Renal cortical epithelial cell (primary cell): ENCODE data around the gene NCAM2. TPM values are rescaled to one million over a fixed set of nuclear protein-coding genes. Genes with fewer than 3 reads are reported as not detected.

Experiments
- DNase-seq: peaks from one replicate; pipeline ENCODE4 v3.0.0-alpha.2; 2011; ENCODE audit warnings: low read depth
- total RNA-seq: library from RNA; depleted of rRNA; stranded (reverse); fragments of >200 nt; gene quantifications from 2 replicates; pipeline ENCODE4 v1.2.3, GENCODE V29; 2014

Gene NCAM2
- total RNA-seq, 1 donor from 2014 or later: 0.10 TPM

DNA sequence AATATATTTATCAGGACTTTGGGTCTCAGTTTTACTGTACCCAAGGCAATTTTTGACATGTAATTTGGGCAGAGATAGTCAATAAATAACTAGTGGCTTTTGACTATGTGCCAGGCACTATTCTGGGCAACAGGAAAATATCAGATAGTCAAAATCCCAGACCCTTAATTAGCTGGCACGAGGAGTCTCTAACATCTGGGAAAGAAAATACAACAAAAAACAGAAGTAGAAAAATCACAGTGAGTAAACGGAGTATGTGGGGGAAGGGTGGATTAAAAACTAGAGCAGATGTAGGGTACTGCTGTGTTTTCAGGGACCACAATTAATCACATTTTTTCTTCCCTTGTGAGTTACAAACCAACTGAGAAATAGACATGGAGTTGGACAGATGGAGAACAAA, 217.8 kb downstream of the NCAM2 start:
- no peak for DNase-seq

GRCh38 chr21:21226472-21226871, 228.3 kb downstream of the NCAM2 start:
- DNase-seq: no peak

GRCh38 chr21:21230672-21231071, 232.5 kb downstream of the NCAM2 start:
- DNase-seq: no peak

DNA sequence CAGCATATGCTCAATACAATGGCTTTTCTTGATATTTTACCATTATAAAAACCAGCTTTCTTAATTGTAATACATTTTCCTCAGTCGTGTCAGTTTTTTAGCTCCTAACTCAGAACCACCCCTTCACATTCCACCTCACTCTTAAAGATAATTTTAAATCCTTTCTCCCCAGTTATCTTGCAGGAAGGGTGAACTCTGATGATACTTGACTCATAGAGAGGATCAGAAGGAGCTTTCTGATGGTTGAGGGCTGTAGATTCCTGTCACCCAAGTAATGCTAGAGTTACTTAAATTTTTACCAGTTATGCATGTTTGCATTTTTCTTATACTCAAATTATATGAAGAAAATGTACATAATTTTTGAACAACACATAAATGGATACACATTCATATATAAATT, 233.7 kb downstream of the NCAM2 start:
- DNase-seq: no peak

GRCh38 chr21:21232320-21232719, 234.1 kb downstream of the NCAM2 start:
- peak; percentile 0 for DNase-seq

DNA sequence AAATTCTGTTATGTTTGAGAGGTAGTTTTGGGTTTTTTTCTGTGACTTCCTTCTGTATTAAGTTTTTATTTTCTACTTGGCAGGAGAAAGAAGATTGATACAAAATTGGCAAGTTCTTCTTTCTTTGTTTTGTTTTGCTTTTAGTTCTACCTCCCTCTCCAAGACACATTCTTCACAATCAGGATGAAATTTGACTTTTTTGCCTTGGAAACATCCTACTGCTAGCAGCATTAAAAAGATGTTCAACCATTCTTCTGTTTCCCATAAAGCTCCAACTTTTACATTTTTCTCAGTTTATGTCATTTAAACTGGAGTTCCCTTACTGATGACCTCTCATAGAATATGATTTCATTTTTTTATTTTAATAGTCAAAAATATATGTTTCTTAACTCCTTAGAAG, 234.8 kb downstream of the NCAM2 start:
- DNase-seq: no peak

GRCh38 chr21:21236996-21237395, 238.8 kb downstream of the NCAM2 start:
- no peak for DNase-seq

- DNase-seq: no peak
Measured at GRCh38 chr21:21238629-21239400, 240.6 kb downstream of the NCAM2 start.

DNA sequence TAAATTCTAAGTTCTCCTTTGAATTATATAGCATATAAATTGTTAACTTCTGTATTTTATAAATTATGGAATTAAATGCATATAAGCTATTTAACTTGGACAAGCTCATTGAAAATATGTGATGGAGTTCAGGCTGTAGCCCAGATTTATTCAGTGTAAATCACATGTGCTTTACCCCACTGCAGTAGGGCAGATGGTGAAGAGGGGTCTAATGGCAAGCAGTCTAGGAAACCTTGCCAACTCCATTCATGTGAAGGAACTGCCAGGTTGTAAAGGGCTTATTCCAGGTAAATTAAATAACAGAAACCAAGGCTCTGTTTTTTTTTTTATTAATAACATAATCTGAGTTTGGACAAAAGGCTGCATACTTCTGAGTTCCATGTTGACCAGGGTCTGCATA, 243.2 kb downstream of the NCAM2 start:
- DNase-seq: no peak

GRCh38 chr21:21246007-21246406, 247.8 kb downstream of the NCAM2 start:
- no peak for DNase-seq

DNA sequence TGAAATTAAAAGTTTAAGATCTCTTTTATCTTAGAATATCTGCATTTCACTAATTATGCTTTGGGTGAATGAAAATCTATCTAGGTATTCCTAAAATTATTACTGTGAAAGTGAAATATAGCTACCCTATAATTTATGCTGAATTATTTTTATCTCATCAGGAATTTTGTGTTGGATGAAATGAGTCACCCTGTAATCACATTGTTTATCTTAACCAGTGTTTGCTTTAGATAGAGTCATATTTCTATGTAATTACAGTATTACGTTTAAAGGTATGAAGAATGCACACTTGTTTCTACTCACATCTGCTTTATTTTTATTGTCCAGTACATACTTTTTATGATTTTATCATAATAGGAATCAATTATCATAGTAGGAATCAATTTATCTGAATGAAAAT, 249.2 kb downstream of the NCAM2 start:
- DNase-seq: no peak

DNA sequence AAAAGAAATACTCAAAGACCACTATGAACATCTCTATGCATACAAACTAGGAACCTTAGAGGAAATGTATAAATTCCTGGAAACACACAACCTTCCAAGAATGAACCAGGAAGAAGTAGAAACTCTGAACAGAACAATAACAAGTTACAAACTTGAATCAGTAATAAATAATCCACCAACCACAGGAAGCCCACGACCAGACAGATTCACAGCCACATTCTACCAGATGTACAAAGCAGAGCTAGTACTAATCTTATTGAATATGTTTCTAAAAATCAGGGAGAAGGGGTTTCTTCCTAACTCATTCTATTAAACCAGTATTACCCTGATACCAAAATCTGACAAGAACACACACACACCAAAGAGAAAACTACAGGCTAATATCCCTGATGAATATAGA, 263.8 kb downstream of the NCAM2 start:
- no peak for DNase-seq

DNA sequence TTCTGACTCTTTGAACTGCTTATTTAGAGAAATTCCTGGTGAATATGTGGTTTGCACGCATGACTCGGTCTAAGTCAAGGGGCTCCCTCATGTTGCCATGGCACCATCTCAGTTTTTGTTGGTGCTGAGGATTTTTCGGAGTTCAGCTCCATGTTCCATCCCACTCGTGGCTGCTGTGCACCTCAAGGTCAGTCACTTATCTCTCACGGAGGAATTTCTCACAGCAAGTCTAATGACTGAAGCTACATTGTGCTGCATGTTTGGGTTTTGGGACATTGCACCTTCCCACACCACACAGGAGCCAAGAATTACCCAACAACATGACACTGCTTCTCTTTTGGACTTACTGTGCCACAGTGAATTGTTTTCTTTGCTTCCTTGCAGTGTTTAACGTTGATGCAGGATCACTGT, 269.9 kb downstream of the NCAM2 start:
- DNase-seq: peak; percentile 12

GRCh38 chr21:21268885-21269284, 270.7 kb downstream of the NCAM2 start:
- DNase-seq: no peak

DNA sequence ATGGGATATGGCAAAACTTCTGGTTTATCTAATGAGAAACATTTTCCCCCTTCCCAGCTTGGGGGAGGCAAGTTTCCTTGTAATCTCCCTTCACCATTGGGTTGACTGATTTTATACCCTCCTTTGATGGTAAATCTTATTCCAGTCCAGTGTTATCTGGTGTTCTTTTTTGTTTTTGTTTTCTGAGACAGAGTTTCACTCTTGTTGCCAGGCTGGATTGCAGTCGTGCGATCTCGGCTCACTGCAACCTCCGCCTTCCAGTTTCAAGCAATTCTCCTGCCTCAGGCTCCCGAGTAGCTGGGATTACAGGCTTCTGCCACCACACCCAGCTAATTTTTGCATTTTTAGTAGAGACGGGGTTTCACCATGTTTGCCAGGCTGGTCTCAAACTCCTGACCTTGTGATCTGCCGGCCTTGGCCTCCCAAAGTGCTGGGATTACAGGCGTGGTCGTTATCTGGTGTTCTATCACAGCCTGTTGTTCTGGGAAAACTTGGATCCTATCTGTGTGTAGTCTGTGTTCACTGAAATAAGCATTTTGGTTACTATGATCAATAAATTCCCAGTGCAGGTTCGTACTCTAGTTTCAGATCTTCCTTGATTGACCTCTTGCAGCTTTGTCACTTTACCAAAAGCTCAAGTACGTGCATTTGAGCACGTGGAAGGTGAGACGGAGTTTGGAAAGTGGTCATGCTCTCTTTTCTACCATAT, 281.1 kb downstream of the NCAM2 start:
- no peak for DNase-seq

- no peak for DNase-seq
Measured at GRCh38 chr21:21283810-21284209, 285.6 kb downstream of the NCAM2 start.

GRCh38 chr21:21286170-21286798, 288.1 kb downstream of the NCAM2 start:
- no peak for DNase-seq

GRCh38 chr21:21290751-21291150, 292.5 kb downstream of the NCAM2 start:
- no peak for DNase-seq

DNA sequence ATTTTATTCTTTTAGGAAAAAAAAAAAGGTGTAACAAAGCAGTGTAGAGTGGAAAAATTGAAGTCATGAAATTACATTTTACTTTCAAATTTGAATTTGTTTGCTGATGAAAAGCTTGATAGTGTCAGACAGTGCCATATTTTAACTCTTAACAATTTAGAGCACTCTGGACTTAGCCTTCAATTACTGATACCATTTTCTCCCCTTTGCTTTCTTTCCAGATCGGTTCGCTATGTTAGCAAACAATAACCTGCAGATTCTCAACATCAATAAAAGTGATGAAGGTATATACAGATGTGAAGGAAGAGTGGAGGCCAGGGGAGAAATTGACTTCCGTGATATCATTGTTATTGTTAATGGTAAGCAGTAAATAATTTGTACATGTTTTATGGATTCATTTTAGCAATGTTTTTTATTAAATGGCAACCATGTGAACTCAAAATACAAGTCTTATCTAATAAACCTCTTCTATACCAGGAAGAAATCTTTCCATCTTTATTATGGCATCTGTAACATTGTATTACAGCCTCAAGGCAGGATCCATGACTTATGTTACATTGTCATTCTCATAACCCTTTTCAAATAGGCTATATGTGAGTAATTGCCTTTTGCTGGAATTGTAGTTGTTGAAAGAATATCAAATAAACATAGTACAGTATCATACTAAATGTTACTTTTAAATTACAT, 293.8 kb downstream of the NCAM2 start:
- no peak for DNase-seq

- no peak for DNase-seq
Measured at GRCh38 chr21:21295303-21295702, 297.1 kb downstream of the NCAM2 start.

GRCh38 chr21:21297211-21297610, 299.0 kb downstream of the NCAM2 start:
- no peak for DNase-seq

DNA sequence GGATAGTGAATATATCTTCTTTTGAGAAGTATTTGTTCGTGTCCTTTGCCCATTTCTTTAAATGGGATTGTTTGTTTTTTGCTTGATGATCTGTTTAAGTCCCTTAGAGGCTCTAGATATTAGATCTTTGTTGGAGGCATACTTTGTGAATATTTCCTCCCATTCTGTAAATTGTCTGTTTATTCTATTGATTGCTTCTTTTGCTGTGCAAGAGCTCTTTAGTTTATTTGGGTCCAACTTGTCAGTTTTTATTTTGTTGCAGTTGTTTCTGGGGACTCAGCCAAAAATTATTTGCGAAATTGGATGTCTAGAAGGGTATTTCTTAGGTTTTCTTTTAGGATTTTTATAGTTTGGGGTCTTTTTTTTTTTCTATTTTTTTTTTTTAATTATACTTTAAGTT, 302.8 kb downstream of the NCAM2 start:
- DNase-seq: no peak
